Lower lobe of right lung (tissue), 2 donors: ENCODE results near the gene M1AP. TPM values are rescaled to one million over a fixed set of nuclear protein-coding genes. Genes with fewer than 3 reads are reported as not detected.

Experiments used
- ATAC-seq, 2 donors: fragments of 200-7000 bp; cut with Tn5 transposase; one replicate each; pipeline ENCODE4 v1.9.1; 2020 to 2022; ENCODE audit warnings: mild to moderate bottlenecking in 2 of 2, moderate library complexity in 2 of 2
- DNase-seq: peaks from one replicate; pipeline ENCODE4 v3.0.0-alpha.2; 2020
- H3K27ac ChIP-seq: fragments of 200-600 bp; one replicate; pipeline ENCODE4 v1.8.0; 2022
- H3K27me3 ChIP-seq: fragments of 200-600 bp; one replicate; pipeline ENCODE4 v1.8.0; 2022; ENCODE audit warnings: low read depth
- H3K36me3 ChIP-seq: fragments of 200-600 bp; one replicate; pipeline ENCODE4 v1.8.0; 2022; ENCODE audit warnings: mild to moderate bottlenecking
- H3K4me1 ChIP-seq: fragments of 200-600 bp; one replicate; pipeline ENCODE4 v1.8.0; 2022
- H3K4me3 ChIP-seq: fragments of 200-600 bp; one replicate; pipeline ENCODE4 v1.8.0; 2022; ENCODE audit warnings: mild to moderate bottlenecking
- H3K9me3 ChIP-seq: fragments of 200-600 bp; one replicate; pipeline ENCODE4 v1.8.0; 2022
- intact Hi-C: fragments of 100-400 bp; cut with DNase I; formaldehyde crosslinking; loops from one replicate; pipeline ENCODE4 v1.11.0; 2022
- total RNA-seq: library from RNA; stranded (reverse); fragmentation: NEBNext Ultra II Directional; extraction: Animal tissue kit (Norgen Biotek cat#: 25700); gene quantifications from one replicate; pipeline ENCODE4 v1.2.1, GENCODE V29; 2021
- TF ChIP-seq, protein P1 (sequence below): fragments of 200-600 bp; IDR thresholded peaks from one replicate; pipeline ENCODE4 v1.8.0; 2022; ENCODE audit warnings: antibody characterized with exemption, mild to moderate bottlenecking
- donor health status: DM: no; HTN: yes; CAD: no; lungs with severe emphysema.

Gene M1AP
- total RNA-seq, 1 donor from 2014 or later: 1.8 TPM

DNA sequence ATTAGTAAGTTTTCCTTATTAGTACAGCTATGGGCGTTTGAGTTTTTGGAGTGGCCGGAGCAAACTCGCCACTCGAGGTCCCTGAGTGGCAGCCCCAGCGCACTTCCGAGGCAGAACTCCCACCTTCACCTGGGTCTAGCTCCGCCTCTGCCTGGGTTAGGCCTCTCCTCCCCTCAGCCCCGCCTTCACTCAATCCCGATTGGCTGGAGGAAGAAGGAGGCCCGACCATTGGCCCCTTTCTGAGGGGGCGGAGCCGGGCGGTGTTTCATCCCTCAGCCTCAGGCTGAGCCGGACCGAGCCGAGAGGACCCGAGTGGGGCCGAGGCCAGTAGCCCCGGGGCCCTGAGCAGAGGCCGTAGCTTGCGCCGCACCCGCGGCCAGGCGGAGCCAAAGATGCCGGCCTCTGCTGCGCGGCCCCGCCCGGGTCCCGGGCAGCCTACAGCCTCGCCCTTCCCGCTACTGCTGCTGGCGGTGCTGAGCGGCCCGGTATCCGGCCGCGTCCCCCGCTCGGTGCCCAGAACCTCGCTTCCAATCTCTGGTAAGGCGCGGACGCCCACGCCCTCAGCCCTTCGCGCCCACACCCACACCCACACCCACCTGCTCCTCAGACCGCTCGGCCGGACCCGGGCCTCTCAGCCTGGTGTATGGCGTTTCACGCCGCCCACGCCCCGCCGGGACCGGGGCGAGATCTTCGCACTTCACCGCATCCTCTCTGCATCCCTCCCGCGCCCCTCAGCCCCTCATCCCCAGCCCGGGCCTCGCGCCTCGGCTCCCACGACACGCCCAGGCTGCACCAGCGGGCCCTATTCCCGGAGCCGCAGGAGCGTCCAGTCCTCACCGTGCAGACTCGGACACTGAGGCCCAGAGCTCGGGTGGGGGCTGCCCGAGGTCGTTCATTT, 6.1 kb upstream of the M1AP start, which contains the start of gene SEMA4F:
Gene SEMA4F, plus strand, starts transcription at position 263 of the 898 bp plus-strand sequence. Its CDS starts 130 bp downstream, at position 393.
- H3K9me3 ChIP-seq: no peaks in the 10 kb centered on the region
- peak; percentile 99 to 100 for ATAC-seq
- TF ChIP-seq, protein P1, sequence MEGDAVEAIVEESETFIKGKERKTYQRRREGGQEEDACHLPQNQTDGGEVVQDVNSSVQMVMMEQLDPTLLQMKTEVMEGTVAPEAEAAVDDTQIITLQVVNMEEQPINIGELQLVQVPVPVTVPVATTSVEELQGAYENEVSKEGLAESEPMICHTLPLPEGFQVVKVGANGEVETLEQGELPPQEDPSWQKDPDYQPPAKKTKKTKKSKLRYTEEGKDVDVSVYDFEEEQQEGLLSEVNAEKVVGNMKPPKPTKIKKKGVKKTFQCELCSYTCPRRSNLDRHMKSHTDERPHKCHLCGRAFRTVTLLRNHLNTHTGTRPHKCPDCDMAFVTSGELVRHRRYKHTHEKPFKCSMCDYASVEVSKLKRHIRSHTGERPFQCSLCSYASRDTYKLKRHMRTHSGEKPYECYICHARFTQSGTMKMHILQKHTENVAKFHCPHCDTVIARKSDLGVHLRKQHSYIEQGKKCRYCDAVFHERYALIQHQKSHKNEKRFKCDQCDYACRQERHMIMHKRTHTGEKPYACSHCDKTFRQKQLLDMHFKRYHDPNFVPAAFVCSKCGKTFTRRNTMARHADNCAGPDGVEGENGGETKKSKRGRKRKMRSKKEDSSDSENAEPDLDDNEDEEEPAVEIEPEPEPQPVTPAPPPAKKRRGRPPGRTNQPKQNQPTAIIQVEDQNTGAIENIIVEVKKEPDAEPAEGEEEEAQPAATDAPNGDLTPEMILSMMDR: no peak
- intact Hi-C loops: no loop called here
- peaks cover 9% of the 10 kb centered on the region for H3K4me1 ChIP-seq
- DNase-seq: peak; percentile 97
- peak within 1 kb of the TSS; percentile 71 for H3K4me3 ChIP-seq
- H3K27ac ChIP-seq: peak within 1 kb of the TSS; percentile 67
- H3K36me3 ChIP-seq: peaks cover 9% of the 10 kb centered on the region
- no peaks in the 10 kb centered on the region for H3K27me3 ChIP-seq

DNA sequence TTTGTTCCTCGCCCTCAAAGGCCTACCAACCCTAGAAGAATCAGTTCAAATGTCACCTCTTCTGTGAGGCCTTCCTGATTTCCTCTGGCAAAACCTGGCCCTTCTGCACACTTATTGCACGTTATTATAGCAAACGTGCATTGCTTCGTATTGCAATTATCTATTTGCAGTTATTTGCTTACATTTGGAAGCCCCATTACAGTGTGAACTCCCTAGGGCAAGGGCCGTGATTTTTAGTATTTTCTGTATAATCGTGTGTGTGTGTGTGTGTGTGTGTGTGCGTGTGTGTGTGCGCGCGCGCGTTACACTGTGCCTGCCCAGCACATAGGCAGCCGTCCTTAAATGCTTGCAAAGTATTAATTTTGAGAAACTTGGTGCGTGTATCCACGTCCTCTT, 5.5 kb upstream of the M1AP start:
- intact Hi-C loops: no loop called here
- Histone ChIP-seq H3K27me3 (no peaks in the 10 kb centered on the region), H3K36me3 (peaks cover 2% of the 10 kb centered on the region), H3K27ac (no peak overlapping the region), H3K4me1 (peaks cover 9% of the 10 kb centered on the region), H3K4me3 (peak overlapping the region; percentile 71), H3K9me3 (no peaks in the 10 kb centered on the region)
- DNase-seq (no peak), ATAC-seq (no peak)
- TF ChIP-seq, protein P1: no peak

DNA sequence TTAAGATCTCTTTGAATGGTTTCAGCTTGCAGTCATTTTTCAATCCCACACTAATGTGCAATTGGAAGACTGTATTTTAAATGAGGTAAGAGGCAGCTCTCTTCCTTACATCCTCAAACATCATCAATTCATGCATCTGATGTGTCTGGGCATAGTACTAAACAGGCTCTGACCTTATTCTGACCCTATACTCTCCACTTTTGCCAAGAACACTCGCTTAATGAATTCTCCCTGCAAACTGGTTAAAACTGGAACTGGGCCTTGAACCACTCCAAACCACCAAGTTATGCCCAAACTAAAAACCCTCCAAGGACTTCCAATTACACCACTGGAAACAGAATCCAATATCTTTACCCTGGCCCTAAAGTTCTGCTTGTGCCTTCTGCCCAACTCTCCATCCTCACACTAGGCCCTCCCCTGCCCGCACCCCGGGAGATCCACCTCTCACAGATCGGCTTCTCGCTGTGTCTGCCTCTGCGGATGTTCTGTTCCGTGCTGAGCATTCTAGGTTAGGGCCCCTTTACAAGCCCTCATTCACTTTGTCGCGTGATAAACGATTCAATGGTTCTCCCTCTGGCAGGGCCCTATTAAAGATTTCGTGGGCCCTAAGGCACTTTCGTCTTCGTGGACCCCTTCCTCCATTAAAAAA, 1.2 kb downstream of the M1AP start:
- DNase-seq (no peak), ATAC-seq (no peak)
- Histone ChIP-seq H3K27me3 (peaks cover 14% of the 10 kb centered on the region), H3K4me1 (no peaks in the 10 kb centered on the region), H3K4me3 (no peak overlapping the region), H3K27ac (no peak overlapping the region), H3K36me3 (no peaks in the 10 kb centered on the region), H3K9me3 (no peaks in the 10 kb centered on the region)
- intact Hi-C loops: no loop called here
- TF ChIP-seq, protein P1: no peak

DNA sequence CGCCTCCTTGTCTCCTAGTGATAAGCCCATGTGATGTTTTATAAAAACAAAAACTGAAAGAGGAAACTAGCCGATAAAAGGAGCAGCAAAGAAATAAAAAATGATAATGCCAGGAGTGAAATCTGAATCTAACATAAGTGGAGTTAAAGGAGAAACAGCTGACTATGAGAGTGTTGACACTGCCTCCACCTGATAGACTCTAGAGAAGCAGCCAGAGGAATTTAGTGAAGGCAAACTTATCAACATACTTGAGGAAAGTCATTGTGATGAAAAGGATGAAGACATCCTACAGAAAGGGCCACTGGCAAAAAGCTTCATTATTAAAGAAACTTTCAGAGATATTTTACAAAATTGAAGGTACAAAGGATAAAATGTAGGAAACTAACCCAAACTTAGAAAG, 1.9 kb downstream of the M1AP start:
- Histone ChIP-seq H3K27me3 (peaks cover 22% of the 10 kb centered on the region), H3K4me3 (no peak overlapping the region), H3K9me3 (no peaks in the 10 kb centered on the region), H3K36me3 (no peaks in the 10 kb centered on the region), H3K27ac (no peak overlapping the region), H3K4me1 (no peaks in the 10 kb centered on the region)
- DNase-seq (no peak), ATAC-seq (peak; percentile 74 to 84)
- intact Hi-C loops: no loop called here
- TF ChIP-seq, protein P1: no peak

DNA sequence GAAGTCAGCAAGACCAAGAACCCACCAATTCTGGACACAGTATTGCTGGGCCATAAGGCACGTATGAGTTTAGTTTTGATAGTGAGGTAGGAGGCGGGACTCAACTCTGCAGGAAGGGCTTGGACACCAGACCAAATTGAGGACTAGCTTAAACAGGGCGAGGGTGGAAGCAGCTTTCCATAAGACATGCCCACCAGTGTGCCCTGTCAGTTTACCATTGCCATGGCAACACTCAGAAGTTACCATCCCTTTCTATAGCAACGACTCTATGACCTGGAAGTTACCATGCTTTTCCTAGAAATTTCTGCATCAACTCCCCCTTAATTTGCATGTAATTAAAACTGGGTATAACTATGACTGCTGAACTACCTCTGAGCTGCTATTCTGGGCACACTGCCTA, 2.8 kb downstream of the M1AP start:
- intact Hi-C loops: no loop called here
- H3K9me3 ChIP-seq: no peaks in the 10 kb centered on the region
- H3K4me3 ChIP-seq: no peak overlapping the region
- no peaks in the 10 kb centered on the region for H3K36me3 ChIP-seq
- ATAC-seq (no peak), DNase-seq (no peak)
- H3K4me1 ChIP-seq: no peaks in the 10 kb centered on the region
- TF ChIP-seq, protein P1: no peak
- H3K27me3 ChIP-seq: peaks cover 23% of the 10 kb centered on the region
- H3K27ac ChIP-seq: no peak overlapping the region
